GM18951 (cell line): Measurements from ENCODE around the gene SENP7.
"Not testable (repeated sequence)": the region's sequence is repeated elsewhere in the genome, so short reads cannot be mapped to it uniquely, and the experiment has no call there.

Experiments
- POLR2A ChIP-seq: IDR thresholded peaks from 4 replicates; pipeline ENCODE4 v1.6.1; 2011; ENCODE audit warnings: mild to moderate bottlenecking; ENCODE audit not compliant: insufficient read length, insufficient read depth; ENCODE audit errors: extremely low read depth
- in situ Hi-C: fragments of 300-500 bp; cut with MboI; formaldehyde crosslinking; loops from one replicate; pipeline ENCODE4 v1.12.0; 2022; ENCODE audit warnings: low sequenced_read_pairs, mixed read lengths, inconsistent platforms; ENCODE audit not compliant: unreplicated experiment

The SENP7 gene

DNA sequence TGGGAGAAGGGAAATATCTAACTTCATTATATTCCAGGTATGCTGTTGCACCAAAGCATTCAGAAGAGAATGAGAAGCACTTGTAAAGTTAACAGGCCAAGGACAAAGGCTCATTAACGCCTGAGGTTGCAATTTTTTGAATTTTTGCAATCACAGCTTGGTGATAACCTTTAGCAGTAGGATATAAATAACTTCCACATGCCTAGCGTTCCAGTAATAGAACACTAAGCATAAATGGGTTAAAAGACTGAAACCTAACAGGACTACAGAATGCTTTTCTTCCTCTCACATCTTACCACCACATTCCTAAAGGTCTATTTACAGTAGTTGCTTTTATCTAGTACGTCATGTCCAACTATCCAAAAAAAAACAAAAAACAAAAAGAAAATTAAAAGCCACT lies 135.2 kb downstream of the SENP7 start:
- no peak for TF ChIP-seq POLR2A
- in situ Hi-C loops: no loop called here

GRCh38 chr3:101377209-101377608 lies 135.8 kb downstream of the SENP7 start:
- in situ Hi-C loops: no loop called here
- TF ChIP-seq POLR2A: no peak

- in situ Hi-C loops: no loop called here
- no peak for TF ChIP-seq POLR2A
Observed at GRCh38 chr3:101375586-101375985, 137.4 kb downstream of the SENP7 start.

DNA sequence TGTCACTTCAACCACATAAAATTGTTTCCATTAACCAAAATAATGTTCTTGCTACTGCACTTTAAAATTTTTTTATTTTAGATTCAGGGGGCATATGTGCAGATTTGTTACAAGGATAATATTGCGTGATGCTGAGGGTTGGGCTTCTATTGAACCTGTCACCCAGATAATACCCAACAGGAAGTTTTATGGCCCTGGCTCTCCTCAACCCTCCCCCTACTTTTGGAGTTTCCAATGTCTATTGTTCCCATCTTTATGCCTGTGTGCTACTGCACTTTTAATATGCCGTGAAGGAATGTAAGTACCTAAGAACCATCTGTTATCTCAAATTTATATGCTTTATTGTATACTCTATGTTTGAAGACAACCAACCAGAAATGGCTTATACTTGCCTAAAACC lies 150.6 kb downstream of the SENP7 start:
- in situ Hi-C loops: no loop called here
- no peak for TF ChIP-seq POLR2A

DNA sequence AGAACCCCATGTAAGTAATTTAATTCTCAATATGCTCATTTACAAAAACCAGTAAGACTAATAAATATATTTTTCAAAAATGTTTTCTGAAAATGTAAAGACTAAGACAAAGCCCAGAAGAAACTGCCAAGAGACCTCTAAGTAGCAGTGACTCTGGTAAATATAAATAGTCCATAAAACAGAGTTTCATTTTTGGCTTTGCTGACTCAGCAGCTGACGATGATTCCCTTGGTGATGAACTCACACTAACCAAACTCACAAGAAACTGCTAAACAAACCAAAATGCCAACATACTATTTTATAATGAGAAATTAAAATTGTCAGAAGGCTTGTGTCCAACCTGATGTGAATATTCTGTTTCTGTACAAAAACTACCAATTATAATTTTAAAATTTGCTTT lies 161.2 kb downstream of the SENP7 start:
- in situ Hi-C loops: no loop called here
- no peak for TF ChIP-seq POLR2A

DNA sequence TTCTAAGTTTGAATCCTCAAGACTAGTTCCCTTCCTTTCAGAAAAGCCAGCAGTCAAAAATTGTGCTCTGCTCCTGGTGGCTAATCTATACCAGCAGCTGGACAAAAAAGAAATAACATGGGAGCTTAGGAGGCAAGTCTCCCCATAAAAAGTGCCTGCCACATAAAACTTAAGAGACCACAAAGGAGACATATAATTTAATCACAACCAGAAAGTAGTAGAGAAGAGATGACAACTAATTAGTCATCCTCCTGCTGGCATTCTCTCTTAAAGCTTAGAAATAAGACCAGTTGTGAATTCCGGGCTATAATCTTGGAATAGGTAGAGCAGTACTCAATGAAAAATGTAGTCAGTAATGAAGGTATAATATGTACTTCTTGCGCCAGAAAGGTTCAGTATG lies 172.4 kb downstream of the SENP7 start:
- in situ Hi-C loops: no loop called here
- TF ChIP-seq POLR2A: no peak

- no peak for TF ChIP-seq POLR2A
- in situ Hi-C loops: no loop called here
Observed at GRCh38 chr3:101333883-101334282, 179.1 kb downstream of the SENP7 start.

DNA sequence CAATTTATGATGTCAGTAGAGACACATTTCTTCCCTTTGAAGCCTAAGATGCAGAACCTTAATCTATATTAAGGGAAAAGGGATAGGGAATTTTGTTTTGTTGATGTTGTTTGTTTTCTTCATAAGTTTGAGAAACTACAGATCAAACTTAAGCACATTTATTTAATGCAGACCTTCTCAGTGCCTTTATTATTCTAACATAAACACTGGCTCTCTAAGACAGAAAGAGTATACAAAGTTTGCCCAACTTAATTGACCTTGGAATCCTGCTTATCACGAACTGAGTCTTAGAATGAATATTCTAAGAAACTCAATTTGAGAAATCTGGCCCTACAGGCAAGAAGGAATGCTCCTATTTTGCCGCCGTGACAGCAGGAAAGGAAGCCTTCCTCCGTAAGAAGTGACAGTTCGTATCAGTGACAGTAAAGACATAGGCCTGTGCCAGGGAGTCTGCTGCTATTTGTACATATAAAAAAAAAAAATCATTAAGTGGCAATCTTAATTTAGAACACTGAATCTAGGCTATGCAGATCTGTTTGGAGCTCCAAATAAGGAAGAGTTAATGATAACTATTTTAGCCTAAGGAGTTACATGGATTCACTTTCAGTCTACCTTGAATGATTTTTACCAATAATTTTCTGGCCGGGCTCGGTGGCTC lies 183.9 kb downstream of the SENP7 start:
- in situ Hi-C loops: no loop called here
- TF ChIP-seq POLR2A: no peak

- TF ChIP-seq POLR2A: no peak
- in situ Hi-C loops: no loop called here
Observed at GRCh38 chr3:101325393-101326134, 187.4 kb downstream of the SENP7 start.

DNA sequence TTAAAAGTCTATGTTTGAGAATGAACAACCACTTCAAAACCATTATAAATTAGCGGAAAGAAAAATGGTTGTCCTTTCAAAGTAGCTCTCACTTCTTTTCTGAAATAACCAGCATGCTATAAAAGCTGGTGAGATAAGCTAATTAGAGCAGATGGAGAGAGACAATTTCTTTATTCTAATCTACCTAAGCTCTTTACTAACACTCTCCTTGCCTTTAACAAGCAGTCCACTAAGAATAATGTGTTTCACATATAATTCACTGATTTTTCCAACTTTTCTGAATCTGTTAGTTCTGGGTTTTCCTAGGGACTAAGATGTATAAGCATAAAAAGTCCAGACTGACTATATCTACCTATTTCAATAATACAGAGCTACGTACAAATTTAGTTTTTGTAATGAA lies 192.5 kb downstream of the SENP7 start, which contains the start of gene IMPG2:
Gene IMPG2 (minus strand): TSS at position 101 of the 400 bp plus-strand sequence. CDS start 203 bp downstream, outside the sequence.
- in situ Hi-C loops: no loop called here
- no peak for TF ChIP-seq POLR2A

DNA sequence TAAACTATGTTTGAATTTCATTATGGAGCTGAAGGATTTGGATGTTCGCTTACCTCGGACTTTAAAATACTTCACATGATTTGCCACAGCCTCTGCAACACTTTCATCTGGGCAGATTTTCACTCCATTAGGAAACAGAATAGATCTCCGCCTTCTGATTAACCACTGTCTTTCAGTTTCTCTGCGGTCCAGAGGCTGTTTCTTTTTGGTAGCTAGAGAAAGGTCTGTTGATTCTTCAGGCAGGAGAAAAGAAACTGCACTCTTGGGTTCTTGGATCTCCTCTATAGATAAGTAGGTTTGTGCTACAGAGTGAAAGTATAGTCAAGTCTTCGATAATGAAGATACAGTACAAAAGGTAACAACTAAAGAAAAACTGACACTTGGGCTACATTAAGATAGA lies 193.5 kb downstream of the SENP7 start:
- in situ Hi-C loops: no loop called here
- no peak for TF ChIP-seq POLR2A

- in situ Hi-C loops: no loop called here
- TF ChIP-seq POLR2A: no peak
Observed at GRCh38 chr3:101312545-101312944, 200.5 kb downstream of the SENP7 start.

DNA sequence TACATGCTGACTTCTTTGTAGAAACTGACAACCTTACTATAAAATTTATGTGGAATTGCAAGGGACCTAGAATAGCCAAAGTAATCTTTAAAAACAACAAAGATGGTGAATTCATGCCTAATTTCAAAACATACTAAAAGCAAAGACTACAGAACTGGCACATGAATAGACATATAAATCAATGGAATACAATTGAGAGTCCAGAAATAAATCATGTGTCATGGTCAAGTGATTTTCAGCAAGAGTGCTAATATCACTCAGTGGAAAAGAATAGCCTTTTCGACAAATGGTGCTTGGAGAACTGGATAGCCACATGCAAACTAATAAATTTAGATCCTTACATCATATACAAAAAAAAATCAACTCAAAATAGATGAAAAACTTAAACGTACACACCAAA lies 201.3 kb downstream of the SENP7 start:
- no peak for TF ChIP-seq POLR2A
- in situ Hi-C loops: no loop called here

- no peak for TF ChIP-seq POLR2A
- in situ Hi-C loops: no loop called here
Observed at GRCh38 chr3:101310978-101311375, 202.0 kb downstream of the SENP7 start.

DNA sequence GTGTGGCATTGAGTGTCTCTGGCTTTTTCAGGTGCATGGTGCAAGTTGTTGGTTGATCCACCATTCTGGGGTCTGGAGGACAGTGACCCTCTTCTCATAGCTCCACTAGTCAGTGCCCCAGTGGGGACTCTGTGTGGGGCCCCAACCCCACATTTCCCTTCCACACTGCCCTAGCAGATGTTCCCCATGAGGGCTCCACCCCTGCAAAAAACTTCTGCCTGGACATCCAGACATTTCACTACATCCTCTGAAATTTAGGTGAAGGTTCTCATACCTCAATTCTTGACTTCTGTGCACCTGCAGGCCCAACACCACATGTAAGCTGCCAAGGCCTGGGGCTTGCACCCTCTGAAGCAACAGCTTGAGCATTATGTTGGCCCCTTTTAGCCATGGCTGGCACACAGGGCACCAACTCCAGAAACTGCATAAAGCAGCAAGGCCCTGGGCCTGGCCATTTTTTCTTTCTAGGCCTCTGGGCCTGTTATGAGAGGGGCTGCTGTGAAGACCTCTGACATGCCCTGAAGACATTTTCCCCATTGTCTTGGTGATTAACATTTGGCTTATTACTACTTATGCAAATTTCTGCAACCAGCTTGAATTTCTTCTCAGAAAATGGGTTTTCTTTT lies 204.8 kb downstream of the SENP7 start:
- in situ Hi-C loops: not testable (repeated sequence)
